Hindlimb muscle (tissue), 1 donor: Measurements from ENCODE around the gene NEIL1. TPM values are rescaled to one million over a fixed set of nuclear protein-coding genes. Genes with fewer than 3 reads are reported as not detected.
"Not testable (repeated sequence)": the region's sequence is repeated elsewhere in the genome, so short reads cannot be mapped to it uniquely, and the experiment has no call there.

Experiments used
- DNase-seq: peaks from one replicate; pipeline ENCODE4 v3.0.0-alpha.2; 2013
- polyA plus RNA-seq: library from polyadenylated mRNA; unstranded; fragments of 120-200 nt; gene quantifications from one replicate; pipeline ENCODE4 v1.2.1, GENCODE V29; 2013; ENCODE audit not compliant: insufficient read length

The NEIL1 gene
- polyA plus RNA-seq, 1 donor, result 8.8 TPM

DNA sequence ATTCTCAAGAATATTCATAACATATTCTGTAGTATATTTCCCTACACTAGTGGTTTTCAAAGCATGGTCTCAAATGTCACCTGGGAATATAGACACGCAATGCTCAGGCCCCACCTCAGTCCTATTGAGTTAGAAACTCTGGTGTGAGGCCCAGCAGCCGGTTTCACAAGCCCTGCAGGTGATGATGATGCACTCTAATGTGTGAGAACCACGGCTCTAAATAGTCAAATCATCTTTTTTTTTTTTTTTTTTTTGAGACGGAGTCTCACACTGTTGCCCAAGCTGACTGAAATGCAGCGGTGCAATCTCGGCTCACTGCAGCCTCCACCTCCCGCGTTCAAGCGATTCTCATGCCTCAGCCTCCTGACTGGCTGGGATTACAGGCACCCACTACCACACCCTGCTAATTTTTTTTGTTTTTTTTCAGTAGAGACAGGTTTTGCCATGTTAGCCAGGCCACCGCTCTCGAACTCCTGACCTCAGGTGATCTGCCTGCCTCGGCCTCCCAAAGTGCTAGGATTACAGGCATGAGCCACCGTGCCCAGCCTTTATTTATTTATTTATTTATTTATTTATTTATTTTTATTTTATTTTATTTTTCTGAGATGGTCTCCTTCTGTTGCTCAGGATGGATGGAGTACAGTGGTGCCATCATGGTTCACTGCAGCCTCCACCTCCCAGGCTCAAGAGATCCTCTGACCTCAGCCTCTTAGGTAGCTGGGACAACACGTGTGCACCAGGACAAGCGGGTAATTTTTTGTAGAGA, 13.0 kb upstream of the NEIL1 start:
- DNase-seq, result not testable (repeated sequence)

DNA sequence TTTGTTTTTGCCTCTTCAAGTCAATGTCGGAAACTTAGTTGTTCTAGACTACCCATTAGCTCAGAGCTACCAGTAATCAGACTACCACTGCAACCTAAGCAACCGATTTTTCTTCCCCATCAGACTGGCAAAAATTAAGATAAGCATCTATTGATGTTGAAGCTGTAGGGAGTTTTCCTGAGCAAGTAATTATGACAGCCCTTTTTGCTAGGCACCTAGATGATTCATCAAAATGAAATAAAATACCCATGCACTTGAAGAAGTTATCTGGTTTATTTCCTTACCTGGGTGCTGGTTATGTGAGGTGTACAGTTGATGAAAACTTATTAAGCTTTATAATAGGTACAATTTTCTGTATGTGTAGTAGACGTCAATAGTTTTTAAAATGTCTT, 11.5 kb upstream of the NEIL1 start:
- DNase-seq, result no peak

DNA sequence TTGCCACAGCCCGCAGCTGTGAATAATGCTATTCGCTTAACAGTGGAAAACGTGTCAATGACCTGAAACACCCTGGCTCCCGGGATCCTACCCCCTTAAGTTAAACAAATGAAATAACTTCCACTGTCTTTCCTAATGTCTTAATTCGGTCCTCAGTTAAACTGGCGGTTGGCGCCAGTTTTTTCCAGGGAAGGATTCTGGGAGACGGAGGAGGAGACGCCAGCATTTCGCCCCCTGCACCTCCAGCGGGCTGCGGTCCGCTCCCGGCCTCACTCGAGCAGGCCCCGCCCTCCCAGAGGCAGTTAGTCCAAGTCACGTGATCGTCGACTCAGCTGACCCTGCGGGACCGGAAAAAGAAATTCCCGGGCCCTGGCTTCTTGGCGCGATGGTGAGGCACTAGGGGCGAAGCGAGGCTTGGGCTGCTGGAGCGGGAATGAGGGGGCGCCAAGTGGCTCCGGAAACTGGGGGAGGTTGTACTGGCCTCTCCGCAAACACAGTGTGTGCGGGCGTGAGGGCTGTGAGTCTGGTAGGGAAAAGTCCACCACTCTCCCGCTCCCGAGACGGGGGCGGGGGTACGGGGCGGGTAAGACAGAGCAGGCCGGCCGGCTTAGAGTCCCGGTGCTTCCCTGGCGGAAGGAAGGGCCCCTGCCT, 11.0 kb upstream of the NEIL1 start, which contains the start of gene COMMD4:
Gene COMMD4 (plus strand): TSS at position 359 of the 651 bp plus-strand sequence. CDS start 27 bp downstream, at position 386.
- peak; percentile 93 for DNase-seq

DNA sequence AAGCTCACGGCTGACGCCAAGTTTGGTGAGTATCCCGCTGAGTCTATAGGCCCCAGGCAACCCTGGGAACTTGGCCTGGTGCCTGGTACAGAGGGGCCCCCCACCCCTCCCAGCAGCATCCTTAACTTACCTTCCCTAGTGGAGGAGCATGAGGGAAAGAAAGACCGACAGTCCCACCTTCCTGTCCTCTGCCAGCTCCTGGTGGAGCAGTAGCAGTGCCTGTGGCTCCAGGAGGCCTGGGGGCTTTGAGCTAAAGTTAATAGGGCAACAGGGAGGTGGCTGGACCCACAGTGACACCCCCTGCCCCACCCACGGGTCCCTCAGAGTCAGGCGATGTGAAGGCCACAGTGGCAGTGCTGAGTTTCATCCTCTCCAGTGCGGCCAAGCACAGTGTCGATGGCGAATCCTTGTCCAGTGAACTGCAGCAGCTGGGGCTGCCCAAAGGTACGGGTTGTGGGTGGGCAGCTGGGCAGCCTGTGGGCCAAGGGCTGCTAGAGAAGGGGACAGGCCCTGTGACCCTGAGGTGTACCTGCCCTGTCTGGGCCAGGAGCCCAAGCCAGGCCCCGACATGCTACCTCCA, 8.1 kb upstream of the NEIL1 start:
- no peak for DNase-seq

DNA sequence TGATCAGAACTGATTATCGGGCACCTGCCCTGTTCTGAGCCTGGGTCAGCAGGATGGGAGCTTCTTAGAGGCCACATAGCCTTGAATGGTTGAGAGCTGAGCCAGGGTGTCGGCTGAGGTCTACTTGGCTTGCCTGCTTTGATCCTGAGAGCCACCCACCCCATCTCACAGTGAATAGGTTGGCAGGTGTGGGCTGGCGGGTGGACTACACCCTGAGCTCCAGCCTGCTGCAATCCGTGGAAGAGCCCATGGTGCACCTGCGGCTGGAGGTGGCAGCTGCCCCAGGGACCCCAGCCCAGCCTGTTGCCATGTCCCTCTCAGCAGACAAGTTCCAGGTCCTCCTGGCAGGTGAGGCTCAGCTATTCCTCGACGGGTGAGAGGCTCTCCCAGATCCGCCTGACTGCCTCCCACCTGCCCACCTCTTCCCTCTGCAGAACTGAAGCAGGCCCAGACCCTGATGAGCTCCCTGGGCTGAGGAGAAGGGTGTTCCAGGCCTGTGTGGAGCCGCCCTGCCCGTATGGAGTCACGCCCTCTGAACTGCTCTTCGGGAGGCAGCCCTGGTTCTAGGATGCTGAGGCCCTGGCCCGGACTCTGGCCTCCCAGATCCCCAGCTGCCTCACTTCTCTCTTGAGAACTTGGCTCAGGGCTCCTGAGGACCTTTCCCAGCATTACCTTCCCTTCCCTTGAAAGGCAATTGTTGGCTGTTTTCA, 7.2 kb upstream of the NEIL1 start:
- no peak for DNase-seq

DNA sequence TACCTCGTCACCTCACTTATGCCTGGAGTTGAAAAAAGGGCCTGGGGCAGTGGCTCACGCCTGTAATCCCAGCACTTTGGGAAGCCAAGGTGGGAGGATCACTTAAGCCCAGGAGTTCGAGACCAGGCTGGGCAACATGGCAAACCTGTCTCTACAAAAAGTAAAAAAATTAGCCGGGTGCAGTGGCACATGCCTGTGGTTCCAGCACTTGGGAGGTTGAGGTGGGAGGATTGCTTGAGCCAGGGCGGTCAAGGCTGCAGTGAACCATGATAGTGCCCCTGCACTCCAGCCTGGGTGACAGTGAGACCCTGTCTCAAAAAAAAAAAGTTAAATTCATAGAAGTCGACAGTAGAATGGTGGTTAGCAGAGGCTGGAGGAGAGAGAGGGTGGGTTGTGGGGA, 4.6 kb upstream of the NEIL1 start:
- no peak for DNase-seq

DNA sequence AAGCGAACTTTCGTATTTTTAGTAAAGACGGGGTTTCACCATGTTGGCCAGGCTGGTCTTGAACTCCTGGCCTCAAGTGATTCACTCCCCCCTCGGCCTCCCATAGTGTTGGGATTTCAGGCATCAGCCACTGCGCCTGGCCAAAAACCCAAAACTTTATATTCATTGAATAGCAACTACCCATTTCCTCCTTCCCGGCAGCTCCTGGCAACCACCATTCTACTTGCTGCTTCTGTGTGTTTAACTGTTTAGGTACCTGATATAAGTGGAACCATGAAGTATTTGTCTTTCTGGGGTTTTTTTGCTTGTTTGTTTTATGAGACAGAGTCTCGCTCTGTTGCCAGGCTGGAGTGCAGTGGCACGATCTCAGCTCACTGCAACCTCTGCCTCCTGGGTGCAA, 2.9 kb upstream of the NEIL1 start:
- not testable (repeated sequence) for DNase-seq

DNA sequence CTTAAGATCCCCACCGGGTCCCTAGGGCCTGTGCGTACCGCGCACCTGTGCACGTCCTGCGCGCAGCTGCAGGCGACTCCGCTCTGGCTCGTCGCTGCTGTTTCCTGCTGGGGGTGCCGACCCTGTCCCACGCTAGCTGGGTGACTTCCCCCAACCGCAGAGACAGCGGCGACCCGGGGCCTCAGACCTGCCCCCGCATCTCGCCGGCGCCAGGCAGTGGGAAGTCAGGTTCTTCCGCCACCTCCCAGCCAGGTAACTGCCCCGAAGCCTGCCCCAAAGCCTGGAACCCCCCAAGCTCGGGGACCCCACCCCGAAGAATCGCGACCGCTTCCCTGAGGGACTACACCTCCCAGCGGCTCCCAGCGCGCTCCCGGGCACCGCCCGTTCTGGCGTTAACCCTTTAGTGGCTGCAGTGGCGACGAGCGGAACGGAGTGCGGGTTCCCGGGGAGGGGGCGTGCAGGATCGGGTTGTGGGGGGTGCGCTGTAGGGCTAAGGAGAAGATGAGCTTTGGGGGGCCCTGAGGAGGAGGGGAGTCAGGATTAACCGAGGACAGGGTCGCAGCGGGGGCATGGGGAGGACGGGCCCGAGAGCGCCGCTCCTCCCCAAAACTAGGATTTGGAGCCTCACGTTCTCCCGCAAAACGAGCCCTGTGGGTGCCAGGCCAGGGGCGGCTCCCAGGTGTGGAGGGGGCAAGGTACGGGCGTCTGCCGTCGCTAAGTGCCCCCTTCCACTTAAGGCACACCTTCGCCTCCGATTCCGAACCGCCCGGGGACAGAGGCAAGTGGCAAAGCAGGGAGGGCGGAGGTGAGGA, 589 bp downstream of the NEIL1 start:
- no peak for DNase-seq

DNA sequence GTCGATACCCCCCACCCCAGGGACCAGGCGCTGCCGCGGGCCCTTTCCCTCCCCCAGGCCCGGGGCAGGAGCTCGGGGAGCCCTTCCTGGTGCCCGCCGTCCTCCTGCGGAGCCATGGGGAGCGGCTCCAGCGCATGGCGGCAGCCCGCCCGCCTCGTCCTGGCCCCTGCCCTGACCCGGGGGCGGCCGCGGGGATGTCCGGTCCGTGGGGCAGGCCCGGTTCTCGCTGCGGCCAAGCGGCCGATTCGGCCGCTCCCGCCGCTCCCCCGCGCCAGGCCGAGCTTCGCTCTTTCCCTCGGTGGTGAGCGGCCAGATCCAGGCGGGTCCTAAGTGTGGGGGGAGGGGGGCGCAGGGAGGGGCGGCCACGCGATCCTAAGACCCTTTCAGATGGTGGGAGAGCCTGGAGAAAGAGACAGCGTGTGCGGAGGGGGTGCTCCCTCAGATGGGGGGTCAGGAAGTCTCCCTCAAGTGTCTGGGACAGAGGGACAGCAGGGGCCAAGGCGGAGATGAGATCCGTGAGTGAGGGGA, 1.3 kb downstream of the NEIL1 start:
- DNase-seq, result no peak

DNA sequence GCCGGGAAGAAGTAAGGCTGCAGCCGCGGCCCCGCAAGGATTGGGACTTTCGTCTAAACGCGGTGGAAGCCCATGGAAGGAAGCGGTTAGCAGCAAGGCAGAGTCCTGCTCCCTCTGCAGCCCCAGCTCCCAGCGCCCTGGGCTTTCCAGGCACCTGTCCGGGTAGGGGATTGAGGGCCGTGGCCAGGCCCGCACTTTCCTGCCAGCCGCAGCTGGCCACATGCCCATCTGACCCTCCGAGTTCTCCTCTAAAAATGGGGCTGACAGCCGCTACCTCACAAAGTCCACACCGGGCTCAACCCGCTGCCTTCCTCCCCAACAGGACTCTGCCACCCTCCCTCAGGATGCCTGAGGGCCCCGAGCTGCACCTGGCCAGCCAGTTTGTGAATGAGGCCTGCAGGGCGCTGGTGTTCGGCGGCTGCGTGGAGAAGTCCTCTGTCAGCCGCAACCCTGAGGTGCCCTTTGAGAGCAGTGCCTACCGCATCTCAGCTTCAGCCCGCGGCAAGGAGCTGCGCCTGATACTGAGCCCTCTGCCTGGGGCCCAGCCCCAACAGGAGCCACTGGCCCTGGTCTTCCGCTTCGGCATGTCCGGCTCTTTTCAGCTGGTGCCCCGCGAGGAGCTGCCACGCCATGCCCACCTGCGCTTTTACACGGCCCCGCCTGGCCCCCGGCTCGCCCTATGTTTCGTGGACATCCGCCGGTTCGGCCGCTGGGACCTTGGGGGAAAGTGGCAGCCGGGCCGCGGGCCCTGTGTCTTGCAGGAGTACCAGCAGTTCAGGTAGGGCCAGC, 1.9 kb downstream of the NEIL1 start:
- DNase-seq, result no peak

DNA sequence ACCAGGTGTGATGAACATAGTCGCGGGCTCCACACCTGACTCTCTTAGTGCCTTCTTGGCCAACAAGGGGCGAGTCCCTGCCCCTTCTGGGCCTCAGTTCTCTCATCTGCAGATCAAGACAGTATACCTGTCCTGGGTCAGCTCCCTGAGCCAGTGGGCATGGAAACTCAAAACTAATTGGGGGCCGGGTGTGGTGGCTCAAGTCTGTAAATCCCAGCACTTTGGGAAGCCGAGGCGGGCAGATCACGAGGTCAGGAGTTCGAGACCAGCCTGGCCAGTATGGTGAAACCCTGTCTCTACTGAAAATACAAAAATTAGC, 2.5 kb downstream of the NEIL1 start:
- DNase-seq, result not testable (repeated sequence)

DNA sequence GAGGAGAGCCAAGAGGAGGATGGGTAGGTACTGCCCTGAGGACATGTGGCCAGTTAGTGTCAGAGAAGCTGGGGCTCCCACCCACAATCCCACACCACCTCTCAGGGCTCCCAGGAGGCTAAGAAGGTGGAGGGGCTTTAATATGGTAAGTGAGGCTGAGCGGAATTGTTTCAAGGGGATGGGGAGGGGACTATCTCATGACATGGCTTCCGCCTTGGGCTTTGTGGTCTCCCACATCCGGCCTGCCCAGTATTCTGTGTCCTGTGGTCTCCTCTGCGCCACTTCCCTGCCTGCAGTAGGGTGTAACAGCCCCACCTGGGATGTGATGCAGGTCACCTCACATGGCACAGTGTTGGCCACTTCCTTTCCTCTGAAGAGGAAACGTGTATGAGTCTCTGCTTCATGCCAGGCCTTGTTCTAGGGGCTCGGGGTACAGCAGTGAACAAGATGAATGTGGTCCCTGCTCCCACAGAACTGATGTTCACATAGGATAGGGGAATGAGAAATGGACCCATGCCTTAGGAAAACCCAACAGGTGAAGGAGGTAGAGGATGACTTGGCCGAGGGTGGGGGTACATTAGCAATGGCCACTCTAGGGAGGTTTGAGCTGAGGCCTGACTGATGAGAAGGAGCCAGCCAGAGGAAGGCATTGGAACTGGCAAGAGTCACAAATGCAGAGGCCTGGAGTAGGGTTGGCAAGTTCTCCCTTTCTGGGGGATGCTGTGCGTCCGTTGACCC, 3.2 kb downstream of the NEIL1 start:
- no peak for DNase-seq

DNA sequence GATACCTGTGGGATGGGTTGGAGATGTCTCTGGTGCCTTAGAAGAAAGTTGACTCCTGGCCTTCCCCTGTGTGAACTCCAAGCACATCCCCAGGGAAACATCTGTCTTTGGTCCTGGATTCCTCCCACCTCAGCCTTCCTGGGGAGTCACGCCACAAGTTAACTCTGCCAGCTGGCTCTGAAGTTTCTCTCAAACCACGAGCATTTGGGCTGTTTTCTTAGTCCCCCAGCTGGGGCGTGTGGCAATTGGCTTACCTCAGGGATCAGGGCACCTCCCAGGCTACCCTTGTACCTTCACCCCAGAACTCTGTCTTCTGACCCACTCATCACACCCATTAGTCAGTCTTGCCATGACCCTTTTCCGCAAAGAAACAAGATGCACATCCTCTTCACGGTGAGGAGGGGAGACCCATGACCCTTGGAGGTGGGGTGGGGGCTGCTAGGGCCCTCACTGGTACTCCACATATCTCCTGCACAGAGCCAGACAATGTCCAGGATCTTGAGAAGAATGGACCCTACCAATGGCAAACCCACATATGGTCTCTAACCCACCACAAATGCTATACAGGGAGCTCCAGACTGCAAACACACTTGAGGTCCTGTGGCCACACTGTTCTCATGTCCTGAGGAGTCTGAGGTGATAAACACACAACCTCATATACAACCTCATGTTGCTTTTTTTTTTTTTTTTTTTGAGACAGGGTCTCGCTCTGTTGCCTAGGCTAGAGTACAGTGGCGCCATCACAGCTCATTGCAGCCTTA, 3.9 kb downstream of the NEIL1 start:
- no peak for DNase-seq

DNA sequence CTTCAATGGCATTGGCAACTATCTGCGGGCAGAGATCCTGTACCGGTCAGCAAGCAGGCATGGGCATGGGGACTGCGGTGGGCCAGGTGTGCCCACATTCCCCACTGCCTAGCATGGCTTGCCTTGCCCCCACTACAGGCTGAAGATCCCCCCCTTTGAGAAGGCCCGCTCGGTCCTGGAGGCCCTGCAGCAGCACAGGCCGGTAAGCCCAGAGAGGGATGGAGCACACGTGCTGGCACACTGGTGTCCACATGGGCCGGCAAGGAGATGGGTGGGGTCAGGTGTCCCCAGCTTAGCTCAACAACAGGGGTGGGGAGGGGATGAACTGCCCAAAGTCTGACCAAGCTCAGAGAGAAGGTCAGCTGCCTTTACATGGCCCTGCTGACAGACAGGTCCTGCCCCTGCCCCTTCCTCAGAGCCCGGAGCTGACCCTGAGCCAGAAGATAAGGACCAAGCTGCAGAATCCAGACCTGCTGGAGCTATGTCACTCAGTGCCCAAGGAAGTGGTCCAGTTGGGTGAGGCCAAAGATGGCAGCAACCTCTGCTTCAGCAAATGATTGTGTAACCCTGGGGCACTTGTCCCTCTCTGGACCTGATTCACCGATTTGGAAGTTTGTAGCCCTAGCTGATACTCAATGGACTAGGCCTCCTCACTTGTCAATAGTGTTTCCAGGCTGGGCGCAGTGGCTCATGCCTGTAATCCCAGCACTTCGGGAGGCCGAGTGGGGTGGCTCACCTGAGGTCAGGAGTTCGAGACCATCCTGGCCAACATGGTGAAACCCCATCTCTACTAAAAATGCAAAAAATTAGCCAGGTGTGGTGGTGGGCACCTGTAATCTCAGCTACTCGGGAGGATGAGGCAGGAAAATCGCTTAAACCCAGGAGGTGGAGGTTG, 5.6 kb downstream of the NEIL1 start:
- no peak for DNase-seq

DNA sequence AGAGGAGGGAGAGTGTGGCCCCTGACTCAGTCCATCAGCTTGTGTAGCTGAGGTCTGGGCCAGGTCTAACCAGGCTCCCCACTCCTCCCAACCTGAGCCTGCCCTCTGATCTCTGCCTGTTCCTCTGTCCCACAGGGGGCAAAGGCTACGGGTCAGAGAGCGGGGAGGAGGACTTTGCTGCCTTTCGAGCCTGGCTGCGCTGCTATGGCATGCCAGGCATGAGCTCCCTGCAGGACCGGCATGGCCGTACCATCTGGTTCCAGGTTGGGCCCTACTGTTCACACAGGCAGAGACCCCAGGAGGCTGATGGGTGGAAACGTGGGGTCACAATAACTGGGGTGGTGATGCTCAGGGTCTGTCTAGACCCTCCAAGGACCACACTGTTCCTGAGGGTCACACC, 6.8 kb downstream of the NEIL1 start:
- DNase-seq, result no peak

DNA sequence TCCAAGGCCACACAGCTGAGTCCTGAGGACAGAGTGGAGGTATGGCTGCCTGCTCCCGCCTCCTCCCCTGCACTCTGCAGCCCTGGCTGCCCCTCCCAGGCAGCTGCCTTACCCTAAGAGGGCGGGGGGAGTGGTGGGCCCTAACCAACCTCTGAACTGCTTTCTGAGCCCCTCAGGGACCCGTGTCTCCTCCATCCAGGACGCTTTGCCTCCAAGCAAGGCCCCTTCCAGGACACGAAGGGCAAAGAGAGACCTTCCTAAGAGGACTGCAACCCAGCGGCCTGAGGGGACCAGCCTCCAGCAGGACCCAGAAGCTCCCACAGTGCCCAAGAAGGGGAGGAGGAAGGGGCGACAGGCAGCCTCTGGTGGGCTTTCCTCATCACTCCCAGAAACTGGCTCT, 7.6 kb downstream of the NEIL1 start:
- no peak for DNase-seq

DNA sequence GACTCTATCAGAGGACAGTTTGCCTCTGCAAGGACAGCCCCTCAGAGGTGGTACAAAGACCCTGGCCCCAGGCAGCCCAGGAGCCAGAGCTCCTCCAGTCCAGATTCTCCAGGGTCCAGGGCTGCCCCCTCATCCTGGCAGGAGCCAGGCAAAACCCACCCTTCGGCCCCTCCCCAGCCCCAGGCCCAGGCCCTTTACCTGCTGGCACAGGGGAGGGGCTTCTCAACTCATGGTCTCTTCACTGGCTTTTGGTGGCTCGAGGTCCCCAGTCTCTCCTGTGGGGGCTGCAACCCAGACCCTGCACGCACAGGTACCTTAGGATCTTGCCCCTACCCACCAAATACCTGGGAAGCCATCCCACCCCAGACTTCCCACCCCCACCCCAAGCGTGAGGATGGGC, 8.5 kb downstream of the NEIL1 start:
- DNase-seq, result no peak

DNA sequence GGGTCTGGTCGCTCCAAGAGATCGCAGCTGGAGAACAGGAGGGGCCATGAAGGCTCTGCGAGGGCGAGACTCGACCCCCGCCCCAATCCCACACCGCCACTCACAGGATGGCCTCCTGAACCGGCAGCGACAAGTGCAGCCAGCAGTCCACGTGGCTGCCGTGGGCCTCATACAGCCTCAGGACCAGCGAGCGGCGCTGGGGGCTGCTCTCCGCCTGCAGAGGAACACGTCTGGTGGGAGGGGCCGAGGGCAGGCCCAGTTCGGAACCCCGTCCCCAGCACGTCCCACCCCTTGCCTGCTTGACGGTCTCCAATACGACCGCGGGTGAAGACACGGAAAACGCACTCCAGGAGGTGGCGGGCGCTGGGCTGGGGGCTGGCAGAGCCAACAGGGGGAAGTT, 9.2 kb downstream of the NEIL1 start:
- DNase-seq, result no peak

DNA sequence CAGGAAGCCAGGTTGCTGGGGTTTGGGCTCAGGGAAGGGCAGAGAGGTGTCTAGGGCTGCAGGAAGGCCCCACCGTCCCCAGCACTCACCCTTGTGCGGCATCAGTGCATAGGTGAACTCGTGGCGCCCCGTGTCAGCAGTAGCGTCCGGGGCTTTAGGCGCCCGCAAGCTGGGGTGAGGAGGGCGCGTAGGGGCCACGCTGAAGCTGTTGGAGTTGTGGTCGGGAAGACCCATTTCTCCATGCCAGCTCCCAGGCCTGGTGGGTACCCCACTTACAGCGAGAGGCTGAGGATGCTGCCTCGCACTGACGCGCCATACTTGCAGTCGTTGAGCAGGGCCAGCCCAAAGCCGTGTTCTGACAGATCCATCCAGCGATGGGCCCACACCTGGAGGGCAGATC, 9.7 kb downstream of the NEIL1 start:
- DNase-seq, result no peak
